ENCODE measurements around the gene MGRN1. TPM values are rescaled to one million over a fixed set of nuclear protein-coding genes. Genes with fewer than 3 reads are reported as not detected.

Gene MGRN1
- total RNA-seq, 1 donor from 2014 or later: 40.6 TPM

Other genes starting within 250 kb of the MGRN1 start
- 35.5 and 101 TPM in 2 replicates for gene CORO7, start 208.2 kb upstream of the MGRN1 start, total RNA-seq
- 40.6 and 70.1 TPM in 2 replicates for gene DNAJA3, start 199.0 kb upstream of the MGRN1 start, total RNA-seq
- gene NMRAL1, start 150.2 kb upstream of the MGRN1 start, total RNA-seq: 120 and 177 TPM in 2 replicates
- gene HMOX2, start 148.4 kb upstream of the MGRN1 start, total RNA-seq: 75.9 and 105 TPM in 2 replicates
- 13.8 and 30.3 TPM in 2 replicates for gene CDIP1, start 86.1 kb upstream of the MGRN1 start, total RNA-seq
- not detected in 2 replicates for gene C16orf96, start 68.5 kb upstream of the MGRN1 start, total RNA-seq
- gene UBALD1, start 9.9 kb upstream of the MGRN1 start, total RNA-seq: 9.2 and 10.4 TPM in 2 replicates
- gene NUDT16L1, start 68.7 kb downstream of the MGRN1 start, total RNA-seq: 23.8 and 37.4 TPM in 2 replicates
- gene ANKS3, start 109.4 kb downstream of the MGRN1 start, total RNA-seq: 13.7 and 22.4 TPM in 2 replicates
- gene DNAAF8, start 109.7 kb downstream of the MGRN1 start, total RNA-seq: 2.0 TPM in 1 of 2 replicates, not detected in the other
- 6.9 and 7.6 TPM in 2 replicates for gene ZNF500, start 142.3 kb downstream of the MGRN1 start, total RNA-seq
- not detected in 2 replicates for gene SEPTIN12, start 163.5 kb downstream of the MGRN1 start, total RNA-seq
- gene SMIM22, start 170.5 kb downstream of the MGRN1 start, total RNA-seq: 0.98 and 12.2 TPM in 2 replicates
- 18.8 and 39.6 TPM in 2 replicates for gene ROGDI, start 177.8 kb downstream of the MGRN1 start, total RNA-seq
- 33.1 and 50.3 TPM in 2 replicates for gene GLYR1, start 222.5 kb downstream of the MGRN1 start, total RNA-seq
- gene UBN1, start 222.7 kb downstream of the MGRN1 start, total RNA-seq: 24.5 and 30.0 TPM in 2 replicates

All from epithelial cell of proximal tubule (primary cell).